ENCODE results near the gene MREG. TPM values are rescaled to one million over a fixed set of nuclear protein-coding genes. Genes with fewer than 3 reads are reported as not detected.
A peak's percentile ranks its signal among the peaks of the same experiment; 100 is the strongest.
"Not testable (repeated sequence)": the region's sequence is repeated elsewhere in the genome, so short reads cannot be mapped to it uniquely, and the experiment has no call there.

The MREG gene
- total RNA-seq, 2 experiments from 2014 or later, result 16.2 to 26.7 TPM

DNA sequence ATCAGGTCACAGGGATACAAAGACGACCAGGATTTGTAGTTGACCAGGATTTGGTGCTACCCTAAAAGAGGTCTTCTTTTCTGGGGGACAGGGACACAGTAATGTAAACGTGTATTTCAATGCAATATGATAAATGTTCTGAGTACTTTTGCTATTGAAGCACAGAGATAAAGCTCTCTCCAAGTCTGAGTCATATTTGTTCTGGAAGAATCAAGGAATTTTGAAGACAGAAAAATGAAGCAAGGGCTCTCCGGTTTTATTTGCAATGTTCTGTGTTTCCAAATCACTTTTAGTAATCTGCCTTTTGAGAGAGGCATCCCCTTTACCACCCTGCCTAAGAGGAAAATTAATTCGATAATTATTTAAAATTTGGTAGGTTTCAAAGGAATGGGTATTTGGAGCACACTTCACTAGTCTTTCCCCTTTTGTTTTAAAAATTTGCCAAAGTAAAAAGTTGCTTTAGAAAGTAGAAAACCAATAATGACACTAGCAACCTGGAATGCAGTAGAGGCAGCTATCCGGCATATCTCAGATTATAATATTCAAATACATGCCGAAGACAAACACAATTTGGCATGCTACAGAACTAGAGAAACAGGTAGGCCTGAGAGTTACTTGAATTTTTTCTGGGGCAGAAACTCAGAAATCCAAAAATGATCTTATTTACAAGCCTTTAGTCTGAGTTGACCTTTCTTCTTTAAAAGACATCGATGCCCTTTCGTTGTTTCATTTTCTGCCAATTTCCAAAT, 82.7 kb downstream of the MREG start:
- peaks cover 3% of the 10 kb centered on the region for H3K27me3 Mint-ChIP-seq
- ATAC-seq (no peak), DNase-seq (no peak)
- H3K36me3 Mint-ChIP-seq, result no peaks in the 10 kb centered on the region
- no peaks in the 10 kb centered on the region for H3K9me3 Mint-ChIP-seq (ENCODE audit: low read depth)
- no peak overlapping the region for H3K27ac Mint-ChIP-seq
- H3K4me1 Mint-ChIP-seq, result peaks cover 16% of the 10 kb centered on the region
- CTCF ChIA-PET, result interaction anchor here (0.6 to 2.9 kb wide), 20 partner anchors 9 to 619 kb away, joined by 3 to 14 read pairs (median 5); partner anchors contain the start of gene ATIC
- no peak overlapping the region for H3K4me3 Mint-ChIP-seq

DNA sequence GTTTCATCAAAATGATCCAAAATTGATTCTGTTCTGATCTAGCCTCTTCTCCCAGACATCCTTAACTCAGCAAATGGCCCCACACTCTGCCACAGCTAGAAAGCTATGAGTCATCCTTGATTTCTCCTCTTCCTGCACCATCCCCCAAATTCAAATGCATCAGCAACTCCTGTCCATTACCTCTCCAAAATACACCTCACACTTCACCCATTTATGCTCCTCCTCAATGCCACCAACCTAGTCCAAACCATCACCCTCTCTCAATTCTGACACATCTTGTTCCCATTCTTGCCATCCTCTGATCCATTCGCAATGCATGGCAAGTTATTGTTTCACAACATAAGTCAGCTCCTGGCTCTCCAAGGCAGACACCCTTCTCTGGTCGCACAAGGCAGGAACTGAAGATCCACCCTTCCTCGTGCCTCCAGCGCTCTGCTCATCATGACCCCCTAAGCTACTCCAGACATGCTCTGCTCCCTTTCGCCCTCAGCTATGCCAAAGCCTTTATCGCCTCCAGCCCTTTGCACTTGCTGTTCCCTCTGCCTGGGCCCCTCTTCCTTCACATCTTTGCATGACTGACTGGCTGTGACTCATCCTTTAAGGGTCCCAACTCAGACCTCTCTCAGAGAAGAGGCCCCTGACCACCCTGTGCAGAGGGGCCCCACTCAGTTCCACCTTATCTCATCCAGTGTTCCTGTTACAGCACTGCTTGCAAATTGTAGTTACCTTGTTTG, 83.6 kb downstream of the MREG start:
- peaks cover 16% of the 10 kb centered on the region for H3K4me1 Mint-ChIP-seq
- DNase-seq (no peak), ATAC-seq (peak; percentile 51)

DNA sequence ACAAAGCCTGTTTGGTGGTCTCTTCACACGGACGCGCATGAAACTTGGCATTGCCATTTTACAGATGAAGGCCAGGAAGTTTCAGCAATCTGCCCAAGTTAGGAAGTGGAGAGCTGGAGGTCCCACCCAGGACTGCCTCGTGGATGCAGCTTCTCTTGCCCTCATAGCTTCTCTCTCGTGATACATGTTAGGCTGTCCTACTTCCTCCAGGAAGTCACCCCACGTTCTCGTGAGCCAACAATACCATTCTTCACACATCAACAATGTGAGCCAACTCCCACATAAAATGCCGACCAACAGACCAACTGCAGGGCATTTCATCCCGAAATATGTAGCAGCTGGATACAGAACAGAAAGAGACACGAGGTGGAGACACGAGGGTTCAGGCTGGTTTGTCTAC, 85.3 kb downstream of the MREG start:
- no peaks in the 10 kb centered on the region for H3K36me3 Mint-ChIP-seq
- H3K4me1 Mint-ChIP-seq, result peaks cover 16% of the 10 kb centered on the region
- no peak overlapping the region for H3K4me3 Mint-ChIP-seq
- DNase-seq (no peak), ATAC-seq (no peak)
- H3K27ac Mint-ChIP-seq, result no peak overlapping the region
- H3K27me3 Mint-ChIP-seq, result peaks cover 9% of the 10 kb centered on the region
- CTCF ChIA-PET, result no interaction called here
- H3K9me3 Mint-ChIP-seq (ENCODE audit: low read depth), result no peaks in the 10 kb centered on the region

More for the DNA sequence above, 83.6 kb downstream of the MREG start:
- Mint-ChIP-seq H3K27me3 (peaks cover 3% of the 10 kb centered on the region), H3K27ac (no peak overlapping the region), H3K9me3 (ENCODE audit: low read depth) (no peaks in the 10 kb centered on the region), H3K4me3 (no peak overlapping the region), H3K36me3 (no peaks in the 10 kb centered on the region)
- CTCF ChIA-PET, result interaction anchor here (1.2 kb wide), 1 partner anchor 475 kb away, joined by 6 read pairs; no protein-coding TSS in a partner anchor

DNA sequence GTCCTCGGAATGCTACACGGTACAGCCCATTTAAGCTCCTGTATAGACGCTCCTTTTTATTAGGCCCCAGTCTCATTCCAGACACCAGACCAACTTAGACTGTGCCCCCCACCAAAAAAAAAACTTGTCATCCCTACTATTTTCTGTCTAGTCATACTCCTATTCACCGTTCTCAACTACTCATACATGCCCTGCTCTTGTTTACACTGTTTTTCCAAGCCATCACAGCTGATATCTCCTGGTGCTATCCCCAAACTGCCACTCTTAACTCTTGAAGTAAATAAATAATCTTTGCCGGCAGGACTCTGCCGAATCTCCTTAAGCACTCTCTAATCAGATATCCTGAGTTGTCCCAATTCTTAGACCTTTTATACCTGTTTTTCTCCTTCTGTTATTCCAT, 86.4 kb downstream of the MREG start:
- peaks cover 16% of the 10 kb centered on the region for H3K4me1 Mint-ChIP-seq
- CTCF ChIA-PET; ATAC-seq; DNase-seq; H3K4me3 Mint-ChIP-seq; H3K9me3 Mint-ChIP-seq (ENCODE audit: low read depth); H3K27ac Mint-ChIP-seq; H3K27me3 Mint-ChIP-seq; H3K36me3 Mint-ChIP-seq: not testable (repeated sequence)

DNA sequence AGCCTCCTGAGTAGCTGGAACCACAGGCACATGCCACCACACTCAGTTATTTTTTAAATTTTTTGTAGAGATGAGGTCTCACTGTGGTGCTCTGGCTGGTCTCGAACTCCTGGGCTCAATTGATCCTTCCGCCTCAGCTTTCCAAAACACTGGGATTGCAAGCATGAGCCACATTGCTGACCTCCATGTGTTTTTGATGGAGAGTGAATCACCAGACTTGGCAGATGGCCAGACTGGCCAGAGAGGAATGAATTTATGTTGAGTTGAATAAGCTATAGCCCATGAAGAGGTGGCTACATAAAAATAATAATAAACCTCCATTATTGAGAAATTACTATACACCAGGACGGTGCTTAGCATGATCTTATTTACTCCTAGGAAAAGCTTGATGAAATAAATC, 91.5 kb downstream of the MREG start:
- CTCF ChIA-PET, result interaction anchor here (0.8 to 1.1 kb wide), 2 partner anchors 9 to 10 kb away, joined by 3 read pairs; no protein-coding TSS in a partner anchor
- H3K27ac Mint-ChIP-seq, result no peak overlapping the region
- peaks cover 14% of the 10 kb centered on the region for H3K27me3 Mint-ChIP-seq
- no peak for ATAC-seq
- H3K36me3 Mint-ChIP-seq, result no peaks in the 10 kb centered on the region
- no peak for DNase-seq
- H3K4me1 Mint-ChIP-seq, result peaks cover 23% of the 10 kb centered on the region
- H3K4me3 Mint-ChIP-seq, result no peak overlapping the region
- no peaks in the 10 kb centered on the region for H3K9me3 Mint-ChIP-seq (ENCODE audit: low read depth)

DNA sequence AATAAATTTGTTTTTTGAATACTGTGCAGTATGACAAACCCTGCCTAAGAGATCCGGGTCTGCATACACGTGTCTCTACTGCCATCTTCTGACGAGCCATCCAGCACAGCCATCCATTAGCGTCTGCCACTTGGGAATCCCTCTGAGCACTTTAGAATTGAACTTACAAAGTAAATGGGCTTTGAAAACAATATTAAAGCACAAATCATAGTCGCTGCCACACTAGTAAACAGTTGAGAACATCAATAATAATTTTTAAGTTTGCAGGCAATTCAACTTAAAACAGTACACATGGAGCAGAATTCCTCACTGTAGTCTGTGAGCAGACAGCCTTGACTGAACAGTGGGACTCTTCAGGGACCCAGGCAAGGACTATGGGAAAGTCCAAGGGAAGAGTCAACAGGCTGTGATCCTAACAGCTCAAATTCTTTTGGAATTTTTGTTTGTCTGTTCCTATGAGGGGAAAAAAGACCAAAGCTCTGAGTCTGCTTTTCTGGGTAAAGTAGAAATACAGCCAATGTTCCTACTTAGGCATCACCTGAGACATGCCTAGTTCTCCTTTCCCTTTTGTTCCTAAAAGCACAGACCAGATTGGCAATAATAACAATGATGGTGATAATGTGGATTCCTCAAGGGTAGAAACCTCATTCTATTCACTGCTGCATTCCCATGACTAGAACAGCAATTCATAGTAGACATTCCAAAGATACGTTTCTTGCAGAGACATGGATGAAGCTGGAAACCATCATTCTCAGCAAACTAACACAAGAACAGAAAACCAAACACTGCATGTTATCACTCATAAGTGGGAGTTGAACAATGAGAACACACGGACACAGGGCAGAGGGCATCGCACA, 92.9 kb downstream of the MREG start:
- ATAC-seq (peak; percentile 85), DNase-seq (peak; percentile 75)
- CTCF ChIA-PET, result interaction anchor here (0.7 to 2.1 kb wide), 4 partner anchors 10 to 650 kb away, joined by 3 to 8 read pairs (median 4); no protein-coding TSS in a partner anchor
- peaks cover 35% of the 10 kb centered on the region for H3K4me1 Mint-ChIP-seq
- no peaks in the 10 kb centered on the region for H3K9me3 Mint-ChIP-seq (ENCODE audit: low read depth)
- peaks cover 15% of the 10 kb centered on the region for H3K27me3 Mint-ChIP-seq
- H3K27ac Mint-ChIP-seq, result no peak overlapping the region
- no peaks in the 10 kb centered on the region for H3K36me3 Mint-ChIP-seq
- H3K4me3 Mint-ChIP-seq, result no peak overlapping the region

DNA sequence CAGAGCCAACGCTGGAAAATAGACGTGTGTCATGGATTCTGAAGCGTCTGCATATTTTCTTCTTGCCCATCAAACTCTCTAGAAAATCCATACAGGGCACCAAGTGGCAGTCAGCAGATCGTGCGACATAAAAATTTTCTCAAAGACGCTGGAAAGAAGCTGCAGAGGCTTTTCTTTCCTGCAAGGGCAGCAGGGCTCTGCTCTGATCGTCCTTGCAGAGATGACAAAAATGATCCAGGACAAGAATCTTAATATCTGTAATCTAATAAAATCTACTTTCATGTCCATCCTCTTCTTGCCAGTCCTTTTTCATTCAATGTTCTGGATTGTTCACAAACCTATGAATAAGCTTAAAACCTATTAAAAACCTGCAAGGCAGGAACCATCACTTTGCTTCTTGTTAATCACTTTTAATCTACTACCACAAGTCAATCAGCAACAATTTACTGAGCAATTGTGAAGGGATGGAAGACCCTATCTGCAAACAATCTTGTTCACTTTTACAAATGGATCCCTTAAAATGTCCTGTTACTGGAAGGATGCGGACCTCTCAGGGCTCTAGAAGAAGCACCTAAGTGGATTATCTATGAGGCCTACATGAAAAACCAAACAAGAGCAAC, 93.6 kb downstream of the MREG start:
- Mint-ChIP-seq H3K9me3 (ENCODE audit: low read depth) (no peaks in the 10 kb centered on the region), H3K27me3 (peaks cover 18% of the 10 kb centered on the region), H3K27ac (no peak overlapping the region), H3K4me3 (no peak overlapping the region), H3K36me3 (no peaks in the 10 kb centered on the region), H3K4me1 (peaks cover 39% of the 10 kb centered on the region)
- CTCF ChIA-PET, result interaction anchor here (1.1 to 2.1 kb wide), 2 partner anchors 9 to 649 kb away, joined by 6 to 8 read pairs; no protein-coding TSS in a partner anchor
- ATAC-seq (no peak), DNase-seq (no peak)

DNA sequence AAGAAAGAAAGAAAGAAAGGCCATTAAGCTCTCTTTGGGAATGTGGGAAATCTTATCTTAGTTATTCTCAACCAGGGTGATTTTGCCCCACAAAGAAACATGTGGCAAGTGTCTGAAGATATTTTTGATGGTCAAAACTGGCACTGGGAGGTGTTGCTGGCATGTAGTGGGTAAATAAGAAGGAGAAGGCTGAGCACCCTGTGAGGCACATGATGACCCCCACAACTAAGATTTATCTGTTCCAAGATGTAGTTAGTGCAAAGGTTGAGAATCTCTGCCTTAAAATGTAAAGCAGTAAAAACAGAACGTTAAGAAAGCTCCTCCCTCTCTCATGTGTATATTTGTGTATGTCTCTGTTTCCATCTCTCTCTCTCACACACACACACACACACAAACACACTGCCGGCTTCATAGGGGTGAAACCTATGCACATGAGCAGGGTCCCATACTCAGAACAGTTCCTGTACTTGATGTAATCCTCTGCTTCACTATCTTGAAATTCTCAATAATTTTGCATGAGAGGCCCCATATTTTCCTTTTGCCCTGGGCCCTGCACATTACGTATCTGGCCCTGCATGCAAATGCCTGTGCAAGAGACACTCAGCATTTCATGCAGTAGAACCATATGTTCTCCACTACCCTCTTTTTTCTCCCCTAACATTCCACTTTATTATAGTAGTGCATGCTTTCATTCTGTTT, 94.3 kb downstream of the MREG start:
- ATAC-seq (no peak), DNase-seq (no peak)
- H3K4me3 Mint-ChIP-seq, result no peak overlapping the region
- no peaks in the 10 kb centered on the region for H3K36me3 Mint-ChIP-seq
- H3K4me1 Mint-ChIP-seq, result peaks cover 44% of the 10 kb centered on the region
- no peaks in the 10 kb centered on the region for H3K9me3 Mint-ChIP-seq (ENCODE audit: low read depth)
- H3K27me3 Mint-ChIP-seq, result peaks cover 25% of the 10 kb centered on the region
- CTCF ChIA-PET, result interaction anchor here (1.1 to 2.1 kb wide), 2 partner anchors 8 to 12 kb away, joined by 6 read pairs; no protein-coding TSS in a partner anchor
- H3K27ac Mint-ChIP-seq, result no peak overlapping the region

DNA sequence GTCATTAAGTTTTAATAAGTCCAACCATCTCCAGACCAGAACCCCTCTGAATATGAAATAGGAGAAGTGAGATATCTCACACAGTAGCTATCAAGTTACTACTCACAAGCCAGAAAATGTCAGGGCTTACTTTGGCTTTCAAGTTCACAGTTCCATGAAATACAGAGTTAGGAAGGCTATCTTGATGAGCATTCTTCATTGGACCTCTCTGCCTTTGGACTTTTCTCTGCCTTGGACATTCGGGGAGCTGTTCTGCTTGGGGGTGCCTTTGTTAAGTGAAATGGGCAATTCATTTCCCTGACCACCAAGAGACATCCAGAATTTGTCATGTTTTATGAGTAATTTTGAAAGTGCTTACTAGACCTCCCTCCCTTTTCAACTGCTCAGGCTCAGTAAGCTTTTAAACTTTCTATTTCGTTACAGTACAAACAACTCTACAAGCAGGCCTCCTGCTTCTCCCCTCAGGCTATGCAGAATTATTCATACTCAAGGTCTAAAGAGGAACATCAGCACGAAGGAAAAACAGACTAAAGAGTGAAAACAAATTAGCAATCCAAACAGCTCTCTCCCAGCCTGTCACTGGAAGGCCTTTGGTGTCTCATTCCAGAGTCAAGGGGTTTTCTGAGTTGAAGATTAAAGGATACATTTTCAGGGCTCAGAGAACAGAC, 95.3 kb downstream of the MREG start:
- no peak overlapping the region for H3K4me3 Mint-ChIP-seq
- peak; percentile 62 for ATAC-seq
- CTCF ChIA-PET, result interaction anchor here (0.9 to 2.1 kb wide), 2 partner anchors 13 to 26 kb away, joined by 3 to 6 read pairs; no protein-coding TSS in a partner anchor

DNA sequence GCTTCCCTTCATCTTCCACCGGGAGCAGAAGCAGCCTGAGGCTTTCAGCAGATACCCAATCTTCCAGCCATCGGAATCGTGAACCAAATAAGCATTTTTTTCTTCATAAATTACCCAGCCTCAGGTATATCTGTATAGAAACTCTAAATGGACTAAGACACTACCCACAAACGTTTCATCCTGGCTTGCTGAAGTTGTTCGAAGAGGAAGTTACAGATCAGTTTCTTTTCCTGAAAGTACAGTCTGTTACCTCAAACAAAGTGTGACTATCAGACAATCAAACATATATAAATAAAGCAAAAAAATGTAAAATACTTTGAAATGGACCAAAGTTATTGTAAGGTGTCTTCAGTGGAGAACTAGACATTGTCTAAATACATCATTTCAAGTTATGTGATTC, 97.9 kb downstream of the MREG start:
- H3K27ac Mint-ChIP-seq, result no peak overlapping the region
- peaks cover 41% of the 10 kb centered on the region for H3K27me3 Mint-ChIP-seq
- H3K9me3 Mint-ChIP-seq (ENCODE audit: low read depth), result no peaks in the 10 kb centered on the region
- no peak for DNase-seq
- ATAC-seq, result no peak
- H3K4me3 Mint-ChIP-seq, result no peak overlapping the region
- no peaks in the 10 kb centered on the region for H3K36me3 Mint-ChIP-seq
- CTCF ChIA-PET, result no interaction called here
- H3K4me1 Mint-ChIP-seq, result peaks cover 44% of the 10 kb centered on the region

More for the DNA sequence above, 95.3 kb downstream of the MREG start:
- Mint-ChIP-seq H3K27ac (peak overlapping the region; percentile 62), H3K9me3 (ENCODE audit: low read depth) (no peaks in the 10 kb centered on the region), H3K27me3 (peaks cover 27% of the 10 kb centered on the region), H3K4me1 (peaks cover 44% of the 10 kb centered on the region), H3K36me3 (no peaks in the 10 kb centered on the region)
- DNase-seq, result no peak

DNA sequence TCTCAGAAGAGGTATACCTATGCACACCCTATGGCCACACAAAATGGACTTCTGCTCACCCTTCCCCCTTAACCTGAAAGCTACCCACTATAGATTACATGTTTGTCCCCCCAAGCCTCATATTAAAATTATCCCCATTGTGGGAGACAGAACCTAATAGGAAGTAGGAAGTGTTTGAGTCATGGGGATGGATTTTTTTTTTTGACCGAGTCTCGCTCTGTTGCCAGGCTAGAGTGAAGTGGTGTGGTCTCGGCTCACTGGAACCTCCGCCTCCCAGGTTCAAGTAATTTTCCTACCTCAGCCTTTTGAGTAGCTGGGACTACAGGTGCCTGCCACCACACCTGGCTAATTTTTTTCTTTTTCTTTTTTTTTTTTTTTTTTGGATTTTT, 98.6 kb downstream of the MREG start:
- DNase-seq (no peak), ATAC-seq (no peak)
- Mint-ChIP-seq H3K36me3 (no peaks in the 10 kb centered on the region), H3K27me3 (peaks cover 43% of the 10 kb centered on the region), H3K9me3 (ENCODE audit: low read depth) (no peaks in the 10 kb centered on the region), H3K4me1 (peaks cover 41% of the 10 kb centered on the region), H3K4me3 (no peak overlapping the region), H3K27ac (no peak overlapping the region)
- CTCF ChIA-PET, result no interaction called here

Measured in activated CD8-positive, alpha-beta memory T cell treated with anti-CD3 and anti-CD28 coated beads, Interleukin-2, amount 10 ng/mL, durations not matched to agents 7 days and 5 days (primary cell).